A549 treated with CpdA at 1 μM for 4 hours (cell line): ENCODE measurements around the gene SCRN3. TPM values are rescaled to one million over a fixed set of nuclear protein-coding genes. Genes with fewer than 3 reads are reported as not detected.

ENCODE experiments used
- total RNA-seq: library from RNA; stranded (reverse); fragments of 200-300 nt; extraction: Qiagen RNA extraction; gene quantifications from 5 replicates; pipeline ENCODE4 v1.2.3, GENCODE V29; 2022; ENCODE audit warnings: low read depth

Gene SCRN3
- 12.9 to 17.1 TPM (median 14.0 TPM) in 5 replicates for total RNA-seq

DNA sequence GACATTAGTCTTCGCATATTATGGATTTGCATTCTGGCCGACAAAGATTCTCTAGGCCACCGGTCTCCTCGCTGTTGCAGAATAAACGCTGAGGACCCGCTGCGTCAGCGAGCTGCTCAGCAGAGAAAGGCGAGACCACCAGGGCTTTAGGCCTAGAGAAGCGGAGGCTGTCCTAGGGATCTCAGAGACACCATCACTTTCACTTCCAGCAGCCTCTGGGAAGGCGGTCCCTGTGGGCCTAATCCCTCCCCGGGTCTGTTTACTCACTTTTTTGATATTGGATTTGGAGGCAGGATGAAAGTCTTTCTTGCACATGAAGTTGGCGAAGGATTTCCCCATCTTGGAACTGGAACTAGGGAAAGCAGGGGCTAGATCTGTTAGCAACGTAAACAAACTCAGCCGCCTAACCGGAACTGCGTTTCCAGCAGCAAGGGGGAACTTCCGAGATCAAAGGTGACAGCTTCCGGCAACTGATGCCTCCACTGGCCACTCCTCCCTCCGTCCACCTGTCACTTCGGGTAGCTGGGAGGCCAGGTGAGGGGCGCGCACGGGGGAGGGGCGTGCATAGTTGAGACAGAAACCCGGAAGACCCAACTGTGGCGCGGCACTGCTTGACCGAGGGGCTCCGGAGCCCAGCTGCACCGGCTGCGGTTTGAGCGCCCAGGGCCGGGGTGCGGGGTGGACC is at the start of gene SCRN3:
Gene SCRN3 (plus strand): TSS at position 447 of the 685 bp plus-strand sequence. CDS start 2,554 bp downstream, outside the sequence.

Other genes with a start within 250 kb of the SCRN3 start
- 117 to 132 TPM (median 127 TPM) in 5 replicates for gene OLA1, start 147.2 kb upstream of the SCRN3 start, total RNA-seq
- 2.4 to 4.0 TPM (median 3.3 TPM) in 5 replicates for gene SP9, start 60.8 kb upstream of the SCRN3 start, total RNA-seq
- 0.24 to 0.77 TPM (median 0.29 TPM) in 5 replicates for gene GPR155, start 91.3 kb downstream of the SCRN3 start, total RNA-seq
- gene WIPF1, start 202.1 kb downstream of the SCRN3 start, total RNA-seq, result 12.8 to 23.4 TPM (median 19.3 TPM) in 5 replicates